ENCODE data around the gene USP47. TPM values are rescaled to one million over a fixed set of nuclear protein-coding genes. Genes with fewer than 3 reads are reported as not detected.

USP47 gene
- polyA plus RNA-seq, 1 donor from 2014 or later, result 92.6 TPM

- Histone ChIP-seq H3K9me3 (ENCODE audit: low read length) (no peaks in the 10 kb centered on the region), H3K4me3 (ENCODE audit: low read length) (peak within 1 kb of the TSS; percentile 77), H3K9ac (ENCODE audit: low read length) (peak within 1 kb of the TSS; percentile 67), H3K36me3 (ENCODE audit: insufficient read depth, low read length) (no peaks in the 10 kb centered on the region), H3K27me3 (ENCODE audit: insufficient read depth, low read depth, low read length) (peaks cover 18% of the 10 kb centered on the region), H3K27ac (ENCODE audit: low read length) (no peak within 1 kb of the TSS), H3F3A (ENCODE audit: insufficient read depth, low read length, poor library complexity, severe bottlenecking) (no peaks in the 10 kb centered on the region), H3K9me2 (ENCODE audit: insufficient read depth, low read length) (no peaks in the 10 kb centered on the region), H4K20me1 (ENCODE audit: insufficient read depth) (no peaks in the 10 kb centered on the region), H3K4me2 (ENCODE audit: low read length) (no peak within 1 kb of the TSS), H3K79me2 (replicated peaks; ENCODE audit: insufficient read depth, low read length) (no peaks in the 10 kb centered on the region), H2AFZ (ENCODE audit: low read depth, low read length) (peak within 1 kb of the TSS; percentile 40)
- TF ChIP-seq POLR2AphosphoS5 (IDR thresholded peaks at IDR 0.05), result no peak
- no peak for TF ChIP-seq RAD21 (conservative IDR thresholded peaks at IDR 0.05)
- peak; percentile 17 for TF ChIP-seq MXI1 (conservative IDR thresholded peaks at IDR 0.05; ENCODE audit: poor library complexity, severe bottlenecking)
- TF ChIP-seq SMC3 (conservative IDR thresholded peaks at IDR 0.05; ENCODE audit: poor library complexity), result no peak
- TF ChIP-seq, protein P1, sequence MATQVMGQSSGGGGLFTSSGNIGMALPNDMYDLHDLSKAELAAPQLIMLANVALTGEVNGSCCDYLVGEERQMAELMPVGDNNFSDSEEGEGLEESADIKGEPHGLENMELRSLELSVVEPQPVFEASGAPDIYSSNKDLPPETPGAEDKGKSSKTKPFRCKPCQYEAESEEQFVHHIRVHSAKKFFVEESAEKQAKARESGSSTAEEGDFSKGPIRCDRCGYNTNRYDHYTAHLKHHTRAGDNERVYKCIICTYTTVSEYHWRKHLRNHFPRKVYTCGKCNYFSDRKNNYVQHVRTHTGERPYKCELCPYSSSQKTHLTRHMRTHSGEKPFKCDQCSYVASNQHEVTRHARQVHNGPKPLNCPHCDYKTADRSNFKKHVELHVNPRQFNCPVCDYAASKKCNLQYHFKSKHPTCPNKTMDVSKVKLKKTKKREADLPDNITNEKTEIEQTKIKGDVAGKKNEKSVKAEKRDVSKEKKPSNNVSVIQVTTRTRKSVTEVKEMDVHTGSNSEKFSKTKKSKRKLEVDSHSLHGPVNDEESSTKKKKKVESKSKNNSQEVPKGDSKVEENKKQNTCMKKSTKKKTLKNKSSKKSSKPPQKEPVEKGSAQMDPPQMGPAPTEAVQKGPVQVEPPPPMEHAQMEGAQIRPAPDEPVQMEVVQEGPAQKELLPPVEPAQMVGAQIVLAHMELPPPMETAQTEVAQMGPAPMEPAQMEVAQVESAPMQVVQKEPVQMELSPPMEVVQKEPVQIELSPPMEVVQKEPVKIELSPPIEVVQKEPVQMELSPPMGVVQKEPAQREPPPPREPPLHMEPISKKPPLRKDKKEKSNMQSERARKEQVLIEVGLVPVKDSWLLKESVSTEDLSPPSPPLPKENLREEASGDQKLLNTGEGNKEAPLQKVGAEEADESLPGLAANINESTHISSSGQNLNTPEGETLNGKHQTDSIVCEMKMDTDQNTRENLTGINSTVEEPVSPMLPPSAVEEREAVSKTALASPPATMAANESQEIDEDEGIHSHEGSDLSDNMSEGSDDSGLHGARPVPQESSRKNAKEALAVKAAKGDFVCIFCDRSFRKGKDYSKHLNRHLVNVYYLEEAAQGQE (IDR thresholded peaks at IDR 0.05; ENCODE audit: borderline replicate concordance), result no peak
- TF ChIP-seq TAF1 (IDR thresholded peaks at IDR 0.05; ENCODE audit: low read depth), result no peak
These were observed 166.3 kb downstream of the USP47 start, which contains the start of gene DKK3 for GRCh38 chr11:12007769-12008737. Gene DKK3 (minus strand): TSS chr11:12008626. CDS start chr11:12008582, 44 bp downstream.

Other genes starting within 250 kb of the USP47 start
- gene GALNT18, start 220.0 kb upstream of the USP47 start, polyA plus RNA-seq, result 7.6 and 8.1 TPM in 2 replicates
- 43.6 and 48.4 TPM in 2 replicates for gene DKK3, start 166.7 kb downstream of the USP47 start, polyA plus RNA-seq